WTC11 (cell line): Measurements from ENCODE around the gene TEFM.

Experiments
- CREB1 ChIP-seq: sonication (generic); formaldehyde crosslinking; IDR thresholded peaks from 2 replicates; pipeline ENCODE4 v1.8.0; 2023; ENCODE audit warnings: mild to moderate bottlenecking, missing genetic modification reagents
- FOXJ3 ChIP-seq: sonication (generic); formaldehyde crosslinking; IDR thresholded peaks from 2 replicates; pipeline ENCODE4 v1.9.0; 2021; ENCODE audit warnings: missing genetic modification reagents, mild to moderate bottlenecking, borderline replicate concordance
- FOXK1 ChIP-seq: sonication (generic); formaldehyde crosslinking; IDR thresholded peaks from 2 replicates; pipeline ENCODE4 v1.8.0; 2022; ENCODE audit warnings: mild to moderate bottlenecking, moderate library complexity, missing genetic modification reagents
- JUN ChIP-seq: sonication (generic); formaldehyde crosslinking; IDR thresholded peaks from 2 replicates; pipeline ENCODE4 v1.8.0; 2023; ENCODE audit warnings: mild to moderate bottlenecking, missing genetic modification reagents
- NFYB ChIP-seq: sonication (generic); formaldehyde crosslinking; conservative IDR thresholded peaks from 2 replicates; pipeline ENCODE4 v1.8.0; 2022; ENCODE audit warnings: low read depth, missing genetic modification reagents
- NR3C1 ChIP-seq: sonication (generic); formaldehyde crosslinking; conservative IDR thresholded peaks from 2 replicates; pipeline ENCODE4 v1.8.1; 2023; ENCODE audit warnings: low read depth, mild to moderate bottlenecking, missing genetic modification reagents
- ZNF263 ChIP-seq: sonication (generic); formaldehyde crosslinking; IDR thresholded peaks from 2 replicates; pipeline ENCODE4 v1.8.1; 2022; ENCODE audit warnings: low read depth, mild to moderate bottlenecking, moderate library complexity, missing genetic modification reagents
- TF ChIP-seq, protein P1 (sequence below): sonication (generic); formaldehyde crosslinking; IDR thresholded peaks from 2 replicates; pipeline ENCODE4 v1.8.0; 2022; ENCODE audit warnings: mild to moderate bottlenecking, missing genetic modification reagents
- TF ChIP-seq, protein P2 (sequence below): fragments of 200-600 bp; IDR thresholded peaks from 2 replicates; pipeline ENCODE4 v1.8.0; 2022; ENCODE audit warnings: antibody characterized with exemption
- TF ChIP-seq, protein P3 (sequence below): fragments of 250-450 bp; sonication (Bioruptor Pico); IDR thresholded peaks from 2 replicates; pipeline ENCODE4 v1.9.0; 2021; ENCODE audit warnings: mild to moderate bottlenecking

DNA sequence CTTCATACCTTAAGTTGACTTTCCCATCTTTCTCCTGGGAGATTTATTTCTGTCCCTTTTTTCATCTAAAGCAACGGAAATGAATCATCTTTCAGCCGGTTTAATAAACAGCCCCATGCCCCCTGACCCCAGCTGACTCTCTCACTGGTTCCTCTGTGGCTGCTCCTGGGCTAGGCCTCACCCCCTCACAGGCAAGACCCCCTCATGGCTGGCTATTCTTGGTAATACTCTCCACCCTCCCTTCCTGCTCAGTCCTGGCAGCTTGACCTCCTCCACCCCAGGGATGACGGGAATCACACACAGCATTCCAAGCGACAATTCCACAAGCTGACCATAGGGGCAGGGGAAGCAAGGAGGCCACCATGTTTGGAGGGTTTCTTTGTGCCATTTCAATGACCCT lies 14.2 kb upstream of the TEFM start:
- TF ChIP-seq CREB1 (CRISPR knock-in tag): no peak
- TF ChIP-seq FOXJ3 (CRISPR knock-in tag): no peak
- TF ChIP-seq, protein P1, sequence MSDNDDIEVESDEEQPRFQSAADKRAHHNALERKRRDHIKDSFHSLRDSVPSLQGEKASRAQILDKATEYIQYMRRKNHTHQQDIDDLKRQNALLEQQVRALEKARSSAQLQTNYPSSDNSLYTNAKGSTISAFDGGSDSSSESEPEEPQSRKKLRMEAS (CRISPR knock-in tag): no peak
- TF ChIP-seq, protein P2, sequence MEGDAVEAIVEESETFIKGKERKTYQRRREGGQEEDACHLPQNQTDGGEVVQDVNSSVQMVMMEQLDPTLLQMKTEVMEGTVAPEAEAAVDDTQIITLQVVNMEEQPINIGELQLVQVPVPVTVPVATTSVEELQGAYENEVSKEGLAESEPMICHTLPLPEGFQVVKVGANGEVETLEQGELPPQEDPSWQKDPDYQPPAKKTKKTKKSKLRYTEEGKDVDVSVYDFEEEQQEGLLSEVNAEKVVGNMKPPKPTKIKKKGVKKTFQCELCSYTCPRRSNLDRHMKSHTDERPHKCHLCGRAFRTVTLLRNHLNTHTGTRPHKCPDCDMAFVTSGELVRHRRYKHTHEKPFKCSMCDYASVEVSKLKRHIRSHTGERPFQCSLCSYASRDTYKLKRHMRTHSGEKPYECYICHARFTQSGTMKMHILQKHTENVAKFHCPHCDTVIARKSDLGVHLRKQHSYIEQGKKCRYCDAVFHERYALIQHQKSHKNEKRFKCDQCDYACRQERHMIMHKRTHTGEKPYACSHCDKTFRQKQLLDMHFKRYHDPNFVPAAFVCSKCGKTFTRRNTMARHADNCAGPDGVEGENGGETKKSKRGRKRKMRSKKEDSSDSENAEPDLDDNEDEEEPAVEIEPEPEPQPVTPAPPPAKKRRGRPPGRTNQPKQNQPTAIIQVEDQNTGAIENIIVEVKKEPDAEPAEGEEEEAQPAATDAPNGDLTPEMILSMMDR: no peak
- TF ChIP-seq ZNF263 (CRISPR knock-in tag): no peak
- no peak for TF ChIP-seq NFYB (CRISPR knock-in tag)
- TF ChIP-seq JUN (CRISPR knock-in tag): no peak
- no peak for TF ChIP-seq NR3C1 (CRISPR knock-in tag)
- TF ChIP-seq FOXK1 (CRISPR knock-in tag): no peak
- TF ChIP-seq, protein P3, sequence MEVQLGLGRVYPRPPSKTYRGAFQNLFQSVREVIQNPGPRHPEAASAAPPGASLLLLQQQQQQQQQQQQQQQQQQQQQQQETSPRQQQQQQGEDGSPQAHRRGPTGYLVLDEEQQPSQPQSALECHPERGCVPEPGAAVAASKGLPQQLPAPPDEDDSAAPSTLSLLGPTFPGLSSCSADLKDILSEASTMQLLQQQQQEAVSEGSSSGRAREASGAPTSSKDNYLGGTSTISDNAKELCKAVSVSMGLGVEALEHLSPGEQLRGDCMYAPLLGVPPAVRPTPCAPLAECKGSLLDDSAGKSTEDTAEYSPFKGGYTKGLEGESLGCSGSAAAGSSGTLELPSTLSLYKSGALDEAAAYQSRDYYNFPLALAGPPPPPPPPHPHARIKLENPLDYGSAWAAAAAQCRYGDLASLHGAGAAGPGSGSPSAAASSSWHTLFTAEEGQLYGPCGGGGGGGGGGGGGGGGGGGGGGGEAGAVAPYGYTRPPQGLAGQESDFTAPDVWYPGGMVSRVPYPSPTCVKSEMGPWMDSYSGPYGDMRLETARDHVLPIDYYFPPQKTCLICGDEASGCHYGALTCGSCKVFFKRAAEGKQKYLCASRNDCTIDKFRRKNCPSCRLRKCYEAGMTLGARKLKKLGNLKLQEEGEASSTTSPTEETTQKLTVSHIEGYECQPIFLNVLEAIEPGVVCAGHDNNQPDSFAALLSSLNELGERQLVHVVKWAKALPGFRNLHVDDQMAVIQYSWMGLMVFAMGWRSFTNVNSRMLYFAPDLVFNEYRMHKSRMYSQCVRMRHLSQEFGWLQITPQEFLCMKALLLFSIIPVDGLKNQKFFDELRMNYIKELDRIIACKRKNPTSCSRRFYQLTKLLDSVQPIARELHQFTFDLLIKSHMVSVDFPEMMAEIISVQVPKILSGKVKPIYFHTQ (CRISPR knock-in tag): no peak
